ENCODE data around the gene VWF. TPM values are rescaled to one million over a fixed set of nuclear protein-coding genes. Genes with fewer than 3 reads are reported as not detected.

Gene VWF
- total and polyA plus RNA-seq, 12 donors: 104 to 480 (median 253) TPM

DNA sequence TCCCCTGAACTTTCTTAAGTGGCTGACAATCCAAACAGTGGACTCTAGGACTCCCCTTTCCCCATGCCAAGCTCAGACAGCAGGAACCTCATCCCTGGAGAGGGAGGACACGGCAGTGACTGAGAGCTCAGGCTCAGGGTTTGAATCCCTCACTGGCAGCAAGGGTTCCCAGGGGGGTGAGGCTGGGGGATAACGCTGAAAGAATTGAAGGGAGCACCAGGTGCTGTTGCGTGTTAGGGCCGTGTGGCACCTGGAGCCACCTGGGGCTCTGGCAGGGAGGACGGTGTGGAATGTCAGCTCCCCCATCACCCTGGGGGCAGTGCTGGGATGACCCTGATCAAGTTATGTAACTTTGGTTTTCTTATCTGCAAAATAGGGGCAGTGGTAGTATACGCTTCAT is 219.5 kb downstream of the VWF start:
- Histone ChIP-seq H3K36me3 (peaks cover 0 to 42% (median 0%) of the 10 kb centered on the region in 9 donors), H3K9me3 (peaks cover 0 to 4% (median 0%) of the 10 kb centered on the region in 11 donors), H3K27ac (no peak overlapping the region), H3K27me3 (peaks cover 0 to 15% (median 5%) of the 10 kb centered on the region in 7 donors), H3K4me1 (no peaks in the 10 kb centered on the region), H3K4me3 (no peak overlapping the region)
- 64 to 70% methylated on average over 6 of the region's 6 CpGs for WGBS, 2 donors
- TF ChIP-seq CTCF (IDR thresholded peaks at IDR 0.05): no peak
- intact Hi-C loops (cut with DNase I): no loop called here
- peak in 1 of 8 donors; percentile 42 for ATAC-seq
- DNase-seq: no peak

- no peak overlapping the region for H3K27ac ChIP-seq
- no peaks in the 10 kb centered on the region for H3K4me1 ChIP-seq
- H3K9me3 ChIP-seq: peaks cover 0 to 4% (median 0%) of the 10 kb centered on the region in 11 donors
- peaks cover 0 to 46% (median 0%) of the 10 kb centered on the region in 9 donors for H3K36me3 ChIP-seq
- intact Hi-C loops (cut with DNase I): no loop called here
- ATAC-seq (no peak), DNase-seq (no peak)
- no peak overlapping the region for H3K4me3 ChIP-seq
- H3K27me3 ChIP-seq: peaks cover 0 to 15% (median 5%) of the 10 kb centered on the region in 7 donors
- TF ChIP-seq CTCF (IDR thresholded peaks at IDR 0.05): no peak
- WGBS, 2 donors: 90 to 92% methylated on average over 11 of the region's 11 CpGs
Observed at GRCh38 chr12:5904441-5904840, 220.0 kb downstream of the VWF start.

GRCh38 chr12:5902736-5903135 is 221.7 kb downstream of the VWF start:
- Histone ChIP-seq H3K36me3 (peaks cover 0 to 41% (median 0%) of the 10 kb centered on the region in 9 donors), H3K9me3 (peaks cover 0 to 5% (median 0%) of the 10 kb centered on the region in 11 donors), H3K27ac (no peak overlapping the region), H3K4me1 (no peaks in the 10 kb centered on the region), H3K27me3 (peaks cover 0 to 15% (median 5%) of the 10 kb centered on the region in 7 donors), H3K4me3 (no peak overlapping the region)
- no peak for TF ChIP-seq CTCF (IDR thresholded peaks at IDR 0.05)
- ATAC-seq (no peak), DNase-seq (no peak)
- WGBS, 2 donors: 97 to 100% methylated on average over 2 of the region's 2 CpGs
- intact Hi-C loops (cut with DNase I): no loop called here

- DNase-seq (no peak), ATAC-seq (no peak)
- H3K4me1 ChIP-seq: no peaks in the 10 kb centered on the region
- H3K36me3 ChIP-seq: peaks cover 0 to 41% (median 0%) of the 10 kb centered on the region in 9 donors
- TF ChIP-seq CTCF (IDR thresholded peaks at IDR 0.05): no peak
- 88 to 90% methylated on average over 6 of the region's 6 CpGs for WGBS, 2 donors
- H3K27me3 ChIP-seq: peaks cover 0 to 22% (median 6%) of the 10 kb centered on the region in 7 donors
- H3K9me3 ChIP-seq: peaks cover 0 to 5% (median 0%) of the 10 kb centered on the region in 11 donors
- H3K4me3 ChIP-seq: no peak overlapping the region
- no peak overlapping the region for H3K27ac ChIP-seq
- intact Hi-C loops (cut with DNase I): no loop called here
Observed at GRCh38 chr12:5901416-5901815, 223.1 kb downstream of the VWF start.
